ENCODE data around the gene GALNT18. TPM values are rescaled to one million over a fixed set of nuclear protein-coding genes. Genes with fewer than 3 reads are reported as not detected.

Gene GALNT18
- total RNA-seq, 4 donors from 2014 or later, result 4.7 to 20.4 (median 14.1) TPM

DNA sequence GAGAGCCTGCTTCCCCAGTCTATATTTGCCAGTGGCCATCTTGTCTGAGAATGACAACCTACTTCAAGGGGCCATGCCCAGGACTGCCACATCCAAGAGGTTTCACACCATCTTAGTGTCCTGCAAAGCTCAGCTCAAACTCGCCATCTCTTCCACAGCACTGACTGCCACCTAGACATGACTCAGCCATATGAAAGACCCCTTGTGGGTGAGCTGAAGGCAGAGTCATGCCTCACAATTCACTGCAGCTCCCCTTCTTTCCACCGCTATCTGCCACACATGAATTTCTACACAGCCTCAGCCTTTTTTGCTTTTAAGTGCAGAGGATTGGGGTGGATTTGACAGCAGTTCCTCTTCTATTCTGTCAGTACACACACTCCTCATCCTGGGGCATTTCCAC lies 127.5 kb downstream of the GALNT18 start:
- no peak for TF ChIP-seq POLR2A (IDR thresholded peaks at IDR 0.05)
- TF ChIP-seq, protein P1, sequence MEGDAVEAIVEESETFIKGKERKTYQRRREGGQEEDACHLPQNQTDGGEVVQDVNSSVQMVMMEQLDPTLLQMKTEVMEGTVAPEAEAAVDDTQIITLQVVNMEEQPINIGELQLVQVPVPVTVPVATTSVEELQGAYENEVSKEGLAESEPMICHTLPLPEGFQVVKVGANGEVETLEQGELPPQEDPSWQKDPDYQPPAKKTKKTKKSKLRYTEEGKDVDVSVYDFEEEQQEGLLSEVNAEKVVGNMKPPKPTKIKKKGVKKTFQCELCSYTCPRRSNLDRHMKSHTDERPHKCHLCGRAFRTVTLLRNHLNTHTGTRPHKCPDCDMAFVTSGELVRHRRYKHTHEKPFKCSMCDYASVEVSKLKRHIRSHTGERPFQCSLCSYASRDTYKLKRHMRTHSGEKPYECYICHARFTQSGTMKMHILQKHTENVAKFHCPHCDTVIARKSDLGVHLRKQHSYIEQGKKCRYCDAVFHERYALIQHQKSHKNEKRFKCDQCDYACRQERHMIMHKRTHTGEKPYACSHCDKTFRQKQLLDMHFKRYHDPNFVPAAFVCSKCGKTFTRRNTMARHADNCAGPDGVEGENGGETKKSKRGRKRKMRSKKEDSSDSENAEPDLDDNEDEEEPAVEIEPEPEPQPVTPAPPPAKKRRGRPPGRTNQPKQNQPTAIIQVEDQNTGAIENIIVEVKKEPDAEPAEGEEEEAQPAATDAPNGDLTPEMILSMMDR (IDR thresholded peaks at IDR 0.05), result no peak
- no peaks in the 10 kb centered on the region for H3K9me3 ChIP-seq
- DNase-seq, result no peak
- no peaks in the 10 kb centered on the region for H3K36me3 ChIP-seq
- H3K27me3 ChIP-seq, result no peaks in the 10 kb centered on the region
- intact Hi-C loops (cut with DNase I), result no loop called here
- no peak overlapping the region for H3K27ac ChIP-seq
- H3K4me1 ChIP-seq, result no peaks in the 10 kb centered on the region
- no peak overlapping the region for H3K4me3 ChIP-seq
- WGBS, 2 donors, result 87 to 95% methylated on average over 2 of the region's 2 CpGs

DNA sequence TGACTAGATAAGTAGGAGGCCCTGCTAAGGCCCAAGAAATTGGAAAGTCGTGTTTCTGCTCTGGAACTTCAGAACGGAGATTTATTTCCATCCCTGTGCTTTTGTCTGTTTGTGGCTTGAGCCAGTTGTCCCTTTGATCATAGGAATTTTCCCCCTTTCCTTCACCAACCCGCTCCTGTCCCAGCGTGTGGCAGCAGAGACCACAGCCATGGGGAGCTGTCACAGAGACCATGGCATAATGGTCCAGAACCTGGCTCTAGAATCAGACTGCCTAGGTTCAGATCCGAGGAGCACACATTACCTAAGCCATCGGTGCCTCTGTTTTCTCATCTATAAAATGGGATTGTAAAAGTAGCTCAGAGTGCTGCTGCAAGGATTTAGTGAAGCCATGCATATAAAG lies 128.1 kb downstream of the GALNT18 start:
- H3K4me1 ChIP-seq, result no peaks in the 10 kb centered on the region
- H3K36me3 ChIP-seq, result no peaks in the 10 kb centered on the region
- 89 to 94% methylated on average over 4 to 6 of the region's 6 CpGs for WGBS, 2 donors
- TF ChIP-seq, protein P1 (IDR thresholded peaks at IDR 0.05), result no peak
- TF ChIP-seq POLR2A (IDR thresholded peaks at IDR 0.05), result no peak
- H3K9me3 ChIP-seq, result no peaks in the 10 kb centered on the region
- H3K27me3 ChIP-seq, result no peaks in the 10 kb centered on the region
- H3K4me3 ChIP-seq, result no peak overlapping the region
- H3K27ac ChIP-seq, result no peak overlapping the region
- no peak for DNase-seq
- intact Hi-C loops (cut with DNase I), result no loop called here

DNA sequence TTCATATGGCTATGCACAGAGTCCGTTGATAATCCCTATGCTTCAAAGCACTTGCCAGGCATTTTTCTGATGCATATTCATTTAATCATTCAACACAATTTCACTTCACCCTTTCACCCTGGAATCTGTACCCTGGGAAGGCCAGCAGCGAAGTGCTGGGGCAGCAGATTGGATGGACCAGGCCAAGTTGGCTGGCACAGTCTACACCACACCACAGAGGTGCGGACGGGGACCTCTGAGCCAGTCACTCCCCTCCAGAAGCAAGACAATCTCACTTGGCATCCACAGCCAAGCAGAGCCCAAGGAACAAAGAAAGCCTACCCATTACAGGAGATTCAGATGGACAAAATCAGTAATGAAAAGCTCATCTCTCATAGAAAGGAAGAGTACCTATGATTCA lies 130.2 kb downstream of the GALNT18 start:
- WGBS, 2 donors, result 85 to 91% methylated on average over 4 of the region's 4 CpGs
- no peak overlapping the region for H3K27ac ChIP-seq
- no peaks in the 10 kb centered on the region for H3K27me3 ChIP-seq
- no peak for DNase-seq
- intact Hi-C loops (cut with DNase I), result no loop called here
- H3K4me1 ChIP-seq, result no peaks in the 10 kb centered on the region
- H3K9me3 ChIP-seq, result no peaks in the 10 kb centered on the region
- no peak overlapping the region for H3K4me3 ChIP-seq
- TF ChIP-seq POLR2A (IDR thresholded peaks at IDR 0.05), result no peak
- TF ChIP-seq, protein P1 (IDR thresholded peaks at IDR 0.05), result no peak
- no peaks in the 10 kb centered on the region for H3K36me3 ChIP-seq

DNA sequence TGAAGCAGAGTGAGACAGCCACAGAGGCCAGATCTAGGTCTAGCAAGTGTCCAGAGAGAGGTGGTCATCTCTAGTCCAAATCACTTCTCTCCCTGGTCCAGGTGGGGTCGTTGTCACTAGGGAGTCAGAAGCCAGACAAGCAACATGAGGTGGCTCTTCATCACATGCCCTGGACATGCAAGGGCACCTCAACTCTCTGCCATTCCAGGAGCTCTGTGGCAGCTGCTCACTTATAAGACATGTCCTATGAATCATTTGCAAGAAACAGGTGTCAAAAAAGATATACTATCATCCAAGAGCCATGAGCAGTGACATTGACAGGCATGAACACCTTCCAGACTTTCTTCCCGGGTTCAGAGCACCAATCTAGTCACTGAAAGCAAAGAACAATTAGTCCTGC lies 130.8 kb downstream of the GALNT18 start:
- intact Hi-C loops (cut with DNase I), result no loop called here
- Histone ChIP-seq H3K4me1 (no peaks in the 10 kb centered on the region), H3K4me3 (no peak overlapping the region), H3K27me3 (no peaks in the 10 kb centered on the region), H3K27ac (no peak overlapping the region), H3K9me3 (no peaks in the 10 kb centered on the region), H3K36me3 (no peaks in the 10 kb centered on the region)
- DNase-seq, result no peak
- no peak for TF ChIP-seq POLR2A (IDR thresholded peaks at IDR 0.05)
- TF ChIP-seq, protein P1 (IDR thresholded peaks at IDR 0.05), result no peak
- 61 to 67% methylated on average over 2 of the region's 2 CpGs for WGBS, 2 donors

DNA sequence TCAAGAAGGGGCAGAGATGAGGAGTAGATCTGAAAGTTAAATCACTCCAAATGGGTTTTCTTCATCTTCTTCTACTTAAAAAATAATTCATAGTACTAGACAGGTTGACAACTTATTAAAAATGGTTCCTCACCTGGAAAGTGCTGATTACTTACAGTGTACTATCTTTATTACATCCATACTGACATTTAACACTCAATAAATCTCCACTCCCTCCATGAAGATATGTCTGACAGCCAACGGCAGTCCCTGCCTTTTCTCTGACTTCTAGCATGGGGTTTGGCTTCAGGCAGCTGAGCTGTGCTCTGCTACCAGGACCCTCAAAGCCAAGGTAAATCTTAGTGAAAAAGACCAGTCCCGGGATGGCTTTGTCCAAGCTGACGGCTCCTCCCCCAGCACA lies 135.4 kb downstream of the GALNT18 start:
- TF ChIP-seq, protein P1 (IDR thresholded peaks at IDR 0.05), result no peak
- no peak for TF ChIP-seq POLR2A (IDR thresholded peaks at IDR 0.05)
- 90 to 95% methylated on average over 1 to 3 of the region's 3 CpGs for WGBS, 2 donors
- intact Hi-C loops (cut with DNase I), result no loop called here
- no peak for DNase-seq
- H3K9me3 ChIP-seq, result no peaks in the 10 kb centered on the region
- H3K4me1 ChIP-seq, result no peaks in the 10 kb centered on the region
- no peaks in the 10 kb centered on the region for H3K27me3 ChIP-seq
- H3K27ac ChIP-seq, result no peak overlapping the region
- H3K36me3 ChIP-seq, result no peaks in the 10 kb centered on the region
- no peak overlapping the region for H3K4me3 ChIP-seq
